Activated CD8-positive, alpha-beta memory T cell treated with anti-CD3 and anti-CD28 coated beads for 24 hours (primary cell): Measurements from ENCODE around the gene PPP1R14C.

Source experiments
- DNase-seq: peaks from one replicate; pipeline ENCODE4 v3.0.0-alpha.2; 2020

PPP1R14C gene

DNA sequence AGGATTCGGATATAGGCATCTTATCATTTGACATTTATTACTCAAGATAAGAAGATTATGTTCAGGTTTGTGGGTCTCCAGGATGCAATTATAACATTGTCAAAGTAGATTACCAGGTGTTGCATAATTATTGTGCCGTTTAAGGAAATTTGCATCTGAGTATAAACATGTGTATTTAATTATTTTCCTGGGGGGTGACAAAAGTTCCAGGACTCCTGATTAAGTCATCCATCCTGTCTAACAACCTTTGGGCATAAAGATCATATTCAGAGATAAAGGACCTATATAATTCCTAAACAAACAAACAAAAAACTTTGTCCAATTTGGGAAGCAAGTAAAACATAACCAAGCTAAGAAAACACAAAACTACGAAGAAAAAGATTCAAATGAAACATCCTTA, 3.3 kb upstream of the PPP1R14C start:
- no peak for DNase-seq

DNA sequence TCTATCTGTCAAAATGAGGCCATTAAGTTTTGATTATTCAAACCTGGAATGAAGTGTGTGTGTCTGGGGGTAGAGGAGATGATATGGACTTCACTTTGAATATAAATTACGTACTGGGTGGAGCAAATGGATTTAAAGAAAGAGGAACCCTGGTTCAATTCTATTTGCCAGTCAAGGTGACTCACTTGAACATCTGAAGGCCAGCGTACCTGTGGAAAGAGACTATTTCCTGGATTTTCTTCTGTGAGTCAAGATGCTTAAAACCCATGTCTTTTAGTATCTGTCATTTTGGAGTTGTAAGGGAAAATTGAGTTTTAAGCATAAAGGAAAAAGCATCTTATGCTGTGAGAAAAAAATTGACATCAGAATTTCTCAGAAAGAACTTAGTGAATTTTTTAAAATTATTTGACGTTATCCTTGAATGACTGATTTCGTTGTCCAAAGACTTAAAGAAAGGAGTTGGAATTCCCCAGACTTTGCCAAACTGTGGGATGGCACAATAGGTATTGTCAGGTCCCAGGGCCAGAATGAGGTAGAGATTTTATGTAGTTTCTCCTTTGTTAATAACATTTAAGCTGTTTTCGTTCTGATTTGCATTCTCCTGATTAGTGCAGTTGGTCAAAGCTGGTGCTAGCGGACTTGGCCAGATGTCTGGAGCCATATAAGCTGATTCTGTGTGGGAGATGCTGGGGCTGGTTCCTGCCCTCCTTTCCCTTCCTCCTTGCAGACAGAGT, 2.4 kb upstream of the PPP1R14C start:
- no peak for DNase-seq

DNA sequence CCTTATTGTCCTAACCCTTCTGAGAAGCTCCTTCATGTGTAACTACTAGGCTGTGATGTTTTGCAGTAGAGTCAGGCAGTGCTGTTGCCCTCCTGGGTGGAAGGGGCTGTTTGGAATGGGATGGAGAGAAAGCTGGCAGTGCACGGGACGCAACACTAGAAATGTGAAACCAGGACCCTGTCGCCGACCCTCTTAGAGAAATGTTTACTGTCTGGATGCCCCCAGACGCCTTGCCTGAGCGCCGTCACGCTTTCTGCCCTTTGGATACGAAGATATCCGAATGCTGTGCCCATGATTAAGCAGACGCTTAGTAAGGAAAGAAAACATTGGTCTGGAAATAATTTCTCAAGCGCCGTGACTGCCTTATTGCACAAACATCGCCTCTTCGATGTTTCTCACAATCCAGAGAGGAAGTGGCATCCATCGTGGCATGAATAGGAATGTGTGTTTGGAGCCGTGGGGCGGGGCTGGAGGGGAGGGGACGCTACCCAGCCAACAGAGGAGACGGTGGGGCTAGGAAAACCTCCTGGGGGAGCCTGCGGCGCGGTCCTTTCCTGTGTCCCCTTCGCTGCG, 661 bp upstream of the PPP1R14C start:
- no peak for DNase-seq

DNA sequence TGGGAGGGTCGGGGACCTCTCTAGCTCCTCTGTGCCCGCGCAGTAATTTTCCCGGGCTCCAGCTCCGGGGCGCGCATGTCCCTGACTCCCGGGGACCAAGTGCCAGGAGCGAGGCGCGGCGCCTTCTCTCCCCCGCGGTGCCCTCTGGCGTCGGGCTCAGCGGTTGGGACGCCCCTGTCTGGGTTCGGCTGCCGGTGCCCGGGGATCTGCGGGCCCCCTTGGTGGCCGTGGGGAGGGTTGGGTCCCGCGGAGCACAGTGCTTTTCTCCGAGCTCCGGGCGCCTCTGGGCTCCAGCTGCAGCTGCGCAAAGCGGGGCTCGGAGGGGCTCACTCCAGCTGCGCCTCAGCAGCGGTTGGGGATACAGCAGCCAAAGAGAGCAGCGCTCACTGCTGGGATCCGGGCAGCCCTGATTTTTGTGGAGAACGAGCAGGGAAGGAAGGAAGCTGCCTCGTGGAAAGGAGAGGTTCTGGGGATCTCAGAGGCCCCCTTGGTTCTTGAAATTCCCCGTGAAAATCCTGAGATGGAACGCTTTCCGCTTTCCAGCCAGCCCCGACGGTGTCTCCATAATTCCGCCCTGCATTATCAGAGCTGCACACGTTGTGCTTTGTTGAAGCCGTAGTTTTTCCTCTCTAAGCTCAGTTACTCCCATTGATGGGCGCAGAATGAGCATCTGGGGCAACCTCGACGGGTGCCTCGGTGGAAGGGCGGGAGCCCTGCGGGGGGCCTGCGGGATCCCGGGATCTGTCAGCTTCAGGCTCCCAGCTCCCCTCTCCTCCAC, 861 bp downstream of the PPP1R14C start:
- DNase-seq, result no peak

DNA sequence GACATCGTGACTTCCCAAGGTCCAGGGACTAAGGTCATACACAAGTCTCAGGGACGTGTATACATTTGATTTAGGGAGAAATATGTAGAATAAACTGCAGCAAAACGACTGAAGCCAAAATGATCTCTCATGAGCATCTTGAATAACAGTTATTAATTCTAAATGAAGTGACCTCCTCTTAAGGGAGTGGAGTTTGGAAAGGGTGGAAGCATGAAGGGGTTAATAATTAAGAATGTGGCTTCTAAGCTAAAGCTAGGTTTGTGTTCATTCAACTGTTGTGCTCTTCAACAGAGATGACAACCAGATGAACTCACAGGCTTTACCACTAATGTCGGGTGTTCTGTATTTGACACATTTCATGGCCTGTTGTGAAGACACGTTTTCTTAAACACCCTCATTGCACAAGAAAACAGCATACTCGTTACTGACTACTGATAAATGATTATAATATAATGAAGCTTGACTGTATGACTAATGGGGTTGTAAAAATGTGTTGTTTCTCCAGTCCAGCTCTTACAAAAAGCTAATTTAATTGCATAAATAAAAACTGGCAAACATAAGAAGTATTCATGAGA, 1.5 kb downstream of the PPP1R14C start:
- no peak for DNase-seq

DNA sequence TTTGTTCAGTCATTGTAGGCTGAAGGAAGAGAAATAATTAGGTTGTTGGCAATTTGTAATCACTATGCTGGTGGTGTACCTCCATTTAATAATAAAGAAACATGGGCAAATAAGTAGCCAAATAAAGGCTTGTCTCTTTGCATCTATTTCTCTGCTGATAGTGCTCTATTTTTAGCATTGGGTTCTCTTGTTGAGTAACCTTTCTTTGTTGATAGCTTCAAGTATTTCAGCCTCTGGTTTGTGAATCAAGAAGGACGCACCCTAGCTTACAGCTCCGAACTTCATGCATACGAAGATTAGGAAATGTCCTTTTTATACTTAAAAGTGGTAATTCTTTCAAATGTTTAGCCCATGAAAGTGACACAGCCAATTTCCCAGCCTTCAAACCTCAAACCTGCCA, 2.6 kb downstream of the PPP1R14C start:
- DNase-seq, result no peak

DNA sequence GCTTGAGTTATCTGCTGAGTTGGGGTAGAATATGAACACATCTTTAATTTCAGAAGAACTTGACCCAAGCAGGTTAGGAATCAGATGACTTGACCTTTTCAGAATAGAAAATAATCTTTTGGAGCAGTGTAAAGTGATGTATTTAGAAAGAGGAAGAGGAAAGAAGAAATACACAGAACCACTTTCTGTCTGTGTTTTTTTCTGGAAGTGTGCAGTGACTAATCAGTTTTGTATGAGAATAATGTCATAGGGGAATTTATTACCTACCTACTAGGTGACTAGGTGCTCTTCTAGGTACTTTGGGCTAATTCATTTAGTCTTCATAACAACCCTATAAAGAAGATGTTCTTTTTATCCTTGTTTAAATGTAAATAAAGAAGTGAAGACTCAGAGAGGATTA, 3.0 kb downstream of the PPP1R14C start:
- DNase-seq, result no peak

DNA sequence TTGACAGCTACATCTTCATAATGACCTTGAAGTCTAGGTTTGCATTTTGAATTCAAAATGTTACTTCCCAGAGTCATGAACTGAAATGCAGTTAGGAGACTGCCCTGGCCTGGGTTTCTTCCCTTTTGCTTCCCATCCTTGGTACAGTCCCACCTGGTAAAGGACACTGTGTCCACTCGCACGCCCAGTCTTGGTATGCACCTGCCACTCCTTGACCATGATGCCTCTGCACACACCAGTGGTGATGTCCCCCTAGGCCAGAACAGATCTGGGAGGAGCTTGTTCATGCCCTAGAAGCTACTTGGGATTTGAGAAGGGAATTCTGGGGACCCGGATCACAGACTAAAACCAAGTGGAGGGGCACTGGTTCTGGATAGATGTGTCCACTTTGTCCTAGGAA, 3.6 kb downstream of the PPP1R14C start:
- DNase-seq, result no peak

DNA sequence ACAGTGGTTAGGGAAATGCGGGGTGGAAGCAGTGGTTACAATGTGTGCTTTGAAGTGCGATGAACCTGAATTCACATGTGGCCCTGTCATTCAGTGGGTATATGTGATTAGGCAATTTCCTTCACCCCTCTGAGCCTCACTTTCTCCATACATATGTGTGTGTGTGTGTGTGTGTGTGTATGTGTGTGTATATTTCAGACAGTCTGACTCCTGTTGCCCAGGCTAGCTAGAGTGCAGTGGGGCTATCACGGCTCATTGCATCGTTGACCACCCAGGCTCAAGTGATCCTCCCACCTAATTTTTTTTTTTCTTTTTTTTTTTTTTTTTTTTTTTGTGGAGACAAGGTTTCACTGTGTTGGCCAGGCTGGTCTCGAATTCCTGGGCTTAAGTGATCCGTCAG, 6.3 kb downstream of the PPP1R14C start:
- DNase-seq, result no peak

DNA sequence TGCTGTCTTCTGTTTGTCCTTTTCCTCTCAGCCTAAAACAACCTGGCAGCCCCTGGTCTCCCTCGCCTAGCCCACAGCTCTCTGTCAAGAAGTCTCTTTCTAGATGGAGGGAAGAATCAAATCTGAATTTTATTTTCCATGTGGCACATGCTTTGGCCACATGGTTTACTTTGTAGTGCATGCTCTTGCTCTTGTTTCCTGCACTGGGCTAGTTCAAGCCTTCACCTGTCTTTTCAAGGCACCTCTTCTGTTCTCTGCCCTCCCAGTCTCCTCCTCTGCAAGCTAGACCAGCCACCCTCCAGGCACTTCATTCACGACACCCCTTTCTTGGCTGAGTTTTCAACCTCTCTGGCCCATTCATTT, 7.6 kb downstream of the PPP1R14C start:
- no peak for DNase-seq

DNA sequence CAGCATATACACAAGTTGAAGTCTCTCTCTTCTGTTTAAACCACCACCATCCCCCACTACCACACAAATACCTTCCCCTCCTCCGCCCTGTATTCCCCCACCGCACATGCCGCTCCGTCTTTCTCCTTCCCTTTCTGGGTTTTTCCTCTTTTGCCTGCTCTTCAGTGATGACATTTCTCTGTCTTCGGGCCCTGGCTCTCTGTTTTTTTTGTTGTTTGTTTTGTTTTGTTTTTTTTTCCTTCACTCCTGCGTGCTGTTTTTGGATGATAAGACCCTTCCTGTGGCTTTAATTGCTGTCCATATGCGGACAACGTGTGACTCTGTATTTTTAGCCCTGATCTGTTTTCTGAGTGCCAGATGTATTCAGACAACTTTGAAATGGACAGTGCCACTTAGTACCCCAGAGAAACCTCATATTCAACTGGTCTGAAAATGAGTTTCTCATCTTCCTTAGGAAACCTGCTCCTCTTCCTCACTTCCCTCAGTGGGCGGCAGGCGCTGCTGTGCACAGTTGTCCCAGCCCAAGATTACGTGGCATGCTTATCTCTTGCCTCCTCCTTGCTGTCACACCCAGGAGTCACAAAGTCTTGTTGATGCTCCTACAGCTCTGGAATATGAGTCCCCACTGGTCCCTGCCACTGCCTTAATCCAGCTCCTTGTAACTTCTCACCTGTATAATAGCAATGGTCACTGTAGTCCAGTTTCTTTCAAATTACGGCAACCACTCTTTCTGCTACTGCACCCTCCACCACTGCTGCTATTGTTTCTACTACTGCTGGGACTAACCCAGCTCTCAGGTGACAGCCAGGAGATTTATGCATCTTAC, 8.2 kb downstream of the PPP1R14C start:
- no peak for DNase-seq

DNA sequence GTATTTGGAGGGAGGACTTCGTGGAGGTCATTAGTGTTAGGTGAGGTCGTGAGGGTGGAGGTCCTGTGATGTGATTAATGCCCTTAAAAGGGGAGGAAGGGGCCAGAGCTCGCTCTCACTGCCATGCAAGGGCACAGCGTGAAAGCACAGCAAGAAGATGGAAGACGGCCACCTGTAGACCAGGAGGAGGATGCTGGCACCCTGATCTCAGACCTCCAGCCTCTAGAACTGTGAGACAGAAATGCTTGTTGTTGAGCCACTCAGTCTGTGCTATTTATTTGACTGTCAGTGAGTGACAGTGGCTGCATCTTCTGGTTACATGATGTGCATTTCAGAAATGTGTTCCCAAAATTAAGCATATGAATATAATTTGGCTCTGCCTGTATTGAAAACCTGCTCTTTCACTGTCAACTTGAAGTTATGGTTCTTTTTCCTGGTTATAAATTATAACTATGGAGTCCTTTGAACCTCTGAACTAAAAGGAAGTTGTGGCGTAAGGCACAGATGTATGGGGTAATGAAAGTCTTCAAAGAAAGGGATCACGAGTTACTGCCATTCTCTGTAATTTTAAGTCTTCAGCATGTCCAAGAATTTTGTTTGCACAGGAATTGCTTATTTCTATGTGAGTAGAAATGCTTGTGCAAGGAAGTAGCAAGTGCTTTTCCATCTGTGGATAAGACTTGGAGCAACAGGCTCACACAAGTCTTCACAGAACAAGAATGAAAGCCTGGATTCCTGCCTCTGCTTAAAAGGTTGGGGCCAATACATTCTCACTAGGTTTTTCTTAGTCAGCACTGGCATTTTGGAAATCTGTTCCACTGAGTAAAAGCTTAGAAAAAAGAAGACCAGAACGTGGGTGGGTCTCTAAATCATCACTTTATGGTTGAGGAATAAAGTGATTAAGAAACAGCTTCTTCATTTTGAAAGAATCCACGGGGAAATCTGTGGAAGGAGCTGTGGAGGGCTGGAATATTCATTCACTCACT, 10.3 kb downstream of the PPP1R14C start:
- DNase-seq, result no peak

DNA sequence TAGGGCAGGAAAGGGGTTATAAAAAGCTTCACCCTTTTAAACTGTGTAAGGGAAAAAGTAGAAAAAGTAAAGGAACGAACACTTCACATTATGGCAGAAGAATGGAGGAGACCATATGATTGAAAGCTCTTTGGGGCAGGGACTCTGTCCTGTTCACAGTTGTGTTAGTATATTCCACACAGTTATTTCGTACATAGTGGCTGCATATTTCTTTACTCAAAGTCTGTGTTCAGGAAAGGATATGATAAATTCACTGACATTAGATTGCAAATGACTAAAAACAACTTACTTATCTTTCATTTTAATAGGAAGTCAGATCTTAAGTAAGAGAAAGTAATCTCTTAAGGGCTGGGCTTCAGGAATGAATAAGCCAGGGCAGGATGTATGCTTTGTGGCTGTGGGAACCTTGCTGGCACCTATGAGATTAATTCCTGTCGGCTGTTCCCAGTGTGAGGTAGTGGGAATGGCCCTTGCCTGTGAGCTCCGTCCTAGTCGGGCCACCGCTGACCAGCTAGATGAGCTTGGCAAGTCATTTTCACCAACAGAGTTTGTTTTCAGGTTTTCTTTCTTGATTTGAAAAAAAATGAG, 11.2 kb downstream of the PPP1R14C start:
- no peak for DNase-seq

DNA sequence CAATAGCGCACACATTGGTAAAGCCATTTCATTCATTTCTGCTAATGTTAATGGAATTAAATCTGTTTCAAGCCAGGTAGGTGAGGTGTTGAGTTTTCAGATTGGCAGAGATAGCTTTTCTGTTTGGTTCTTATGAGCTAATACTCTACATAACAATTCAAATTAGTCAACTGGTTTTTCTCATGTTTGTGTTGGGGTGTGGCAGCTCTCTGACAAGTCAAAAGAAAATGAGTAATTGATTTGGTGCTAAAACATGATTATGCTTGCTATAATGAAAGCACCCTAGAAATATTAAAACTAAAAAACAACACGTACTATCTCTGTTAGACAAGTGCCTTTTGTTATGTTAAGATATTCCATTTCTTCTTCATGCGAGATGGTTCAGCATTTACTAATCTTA, 13.6 kb downstream of the PPP1R14C start:
- no peak for DNase-seq

DNA sequence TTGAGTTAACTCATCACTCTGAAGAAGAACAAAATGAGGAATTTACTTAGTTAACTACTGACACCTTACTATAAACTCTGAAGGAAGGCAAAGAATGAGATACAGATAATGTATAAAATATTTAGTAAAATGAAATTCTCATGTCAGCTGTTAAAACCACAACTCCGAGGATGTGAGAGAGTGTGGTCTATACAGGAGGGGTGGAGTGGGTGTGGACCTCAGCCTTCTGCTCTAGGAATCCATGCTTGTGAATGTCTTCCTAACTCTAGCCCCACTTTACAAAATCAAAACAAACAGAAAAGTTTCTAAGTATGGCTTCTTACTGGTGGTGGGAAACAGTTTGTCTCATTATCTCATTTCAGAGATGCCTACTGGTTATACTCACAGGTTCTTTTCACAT, 14.2 kb downstream of the PPP1R14C start:
- no peak for DNase-seq

DNA sequence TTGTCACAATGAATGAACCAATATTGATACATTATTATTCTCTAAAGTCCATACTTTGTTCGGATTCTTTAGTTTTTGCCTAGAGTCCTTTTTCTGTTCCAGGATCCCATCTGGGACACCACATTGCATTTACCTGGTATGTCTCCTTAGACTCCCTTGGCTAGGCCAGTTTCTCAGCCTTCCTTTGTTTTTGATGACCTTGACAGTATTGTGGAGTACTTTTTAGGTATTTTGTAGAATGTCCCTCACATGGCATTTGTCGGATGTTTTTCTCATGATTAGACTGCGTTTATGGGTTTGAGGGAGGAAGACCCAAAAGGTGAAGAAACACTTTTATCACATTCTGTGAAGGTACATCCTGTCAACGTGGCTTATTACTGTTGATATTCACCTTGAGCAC, 16.9 kb downstream of the PPP1R14C start:
- DNase-seq, result no peak

DNA sequence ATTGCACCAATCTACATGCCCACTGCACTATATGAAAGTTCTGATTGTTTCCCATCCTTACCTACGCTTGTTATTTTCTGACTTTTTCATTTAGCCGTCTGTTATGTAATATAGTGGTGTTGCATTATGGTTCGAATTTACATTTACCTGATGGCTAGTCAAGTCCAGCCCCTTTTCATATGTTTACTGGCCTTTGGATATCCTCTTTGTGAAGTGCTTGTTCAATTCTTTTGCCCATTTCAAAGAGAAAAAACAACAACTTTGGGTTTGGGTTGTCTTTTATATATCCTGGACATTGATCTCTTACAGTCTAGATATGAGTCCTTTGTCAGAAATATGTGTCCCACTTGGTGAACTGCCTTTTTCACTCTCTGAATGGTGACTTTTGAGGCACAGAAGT, 21.1 kb downstream of the PPP1R14C start:
- no peak for DNase-seq

DNA sequence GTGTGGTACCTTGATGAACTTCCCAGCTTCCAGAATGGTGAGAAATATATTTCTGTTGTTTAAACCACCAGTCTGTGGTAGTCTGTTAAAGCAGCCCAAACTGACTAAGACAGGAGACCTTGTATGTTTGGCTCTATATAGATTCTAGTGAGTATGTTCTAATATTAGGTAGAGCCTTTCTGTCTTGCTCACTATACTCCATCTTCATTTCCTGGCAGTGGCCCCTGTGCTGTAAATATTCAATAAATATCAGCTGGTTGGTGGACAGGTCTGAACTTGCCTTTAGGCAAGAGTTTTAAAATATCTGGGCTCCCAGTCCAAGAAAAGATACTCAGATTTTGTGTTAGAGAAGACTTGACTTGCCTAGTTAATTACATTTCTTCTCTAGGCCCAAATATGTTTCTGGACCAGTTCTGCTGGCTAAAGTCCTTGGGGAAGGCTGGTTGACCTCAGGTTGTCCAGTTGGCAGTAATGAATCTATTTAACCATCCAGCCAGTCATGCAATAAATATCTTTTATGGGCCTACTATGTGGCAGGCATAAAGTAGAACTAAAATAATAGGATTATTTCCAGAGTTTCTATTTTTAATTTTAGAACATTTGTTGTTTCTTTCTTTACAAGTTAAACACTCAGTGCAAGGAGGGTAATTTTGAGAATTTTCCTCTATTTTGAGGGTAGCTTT, 22.3 kb downstream of the PPP1R14C start:
- no peak for DNase-seq

DNA sequence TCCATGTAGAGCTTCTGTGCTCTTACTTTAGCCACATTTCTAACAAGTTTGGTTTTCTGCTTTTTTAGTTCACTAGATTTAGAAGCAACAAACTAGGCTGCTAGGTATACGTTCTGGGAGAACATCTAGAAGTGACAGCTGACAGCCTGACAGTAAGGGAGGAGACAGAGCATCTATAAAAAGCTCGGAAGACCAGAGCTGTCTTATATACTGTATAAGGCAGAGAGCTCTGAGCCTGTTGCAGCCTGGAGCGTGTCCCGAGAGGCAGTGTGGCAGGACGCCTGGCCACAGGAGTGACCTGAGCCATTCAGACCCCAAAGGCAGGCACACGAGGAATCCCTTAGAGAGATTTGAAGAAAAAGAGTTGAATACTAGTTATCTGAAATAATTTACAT, 24.6 kb downstream of the PPP1R14C start:
- no peak for DNase-seq

DNA sequence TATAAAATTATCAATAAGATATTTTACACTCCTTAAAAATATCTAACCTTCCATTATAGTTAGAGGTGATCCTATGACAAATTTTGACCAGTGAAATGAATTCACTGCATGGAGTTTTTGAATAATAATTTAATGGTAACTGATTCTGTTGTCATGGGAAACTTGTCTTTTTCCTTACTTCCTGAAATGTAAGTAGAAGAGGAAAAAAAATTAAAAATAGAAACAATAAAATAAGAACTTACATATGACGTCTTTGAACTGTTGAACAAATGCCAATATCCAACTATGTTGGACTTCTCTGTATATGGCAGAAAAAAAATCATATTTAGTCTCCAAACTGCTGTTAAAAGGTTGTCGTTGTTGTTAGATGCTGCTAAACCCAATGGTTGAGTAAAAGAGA, 26.3 kb downstream of the PPP1R14C start:
- no peak for DNase-seq

DNA sequence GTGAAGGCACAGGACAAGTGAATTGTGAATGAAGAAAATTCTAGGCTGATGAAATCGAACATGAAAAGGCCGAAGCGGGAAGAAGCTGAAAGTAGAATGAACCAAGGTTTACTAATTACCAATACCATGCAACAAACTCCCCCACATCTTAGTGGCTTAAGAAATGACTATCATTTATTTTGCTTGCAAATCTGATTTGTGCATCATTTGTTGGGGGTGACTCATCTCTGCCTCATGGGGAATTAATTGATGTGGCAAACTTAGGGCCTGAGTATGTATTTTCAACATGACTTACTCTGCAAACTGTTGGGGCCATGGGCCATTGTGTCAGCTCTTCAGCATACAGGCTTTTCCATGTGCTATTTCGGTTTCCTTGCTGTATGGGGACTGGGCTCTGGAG, 26.8 kb downstream of the PPP1R14C start:
- DNase-seq, result no peak
